Type B pancreatic cell (in vitro differentiated cells): ENCODE data around the gene KCNMB2. TPM values are rescaled to one million over a fixed set of nuclear protein-coding genes. Genes with fewer than 3 reads are reported as not detected.
A peak's percentile ranks its signal among the peaks of the same experiment; 100 is the strongest.

Source experiments
- DNase-seq: peaks from one replicate; pipeline ENCODE4 v3.0.0; 2021; ENCODE audit warnings: mixed read lengths; ENCODE audit not compliant: unreplicated experiment; ENCODE audit errors: extremely low spot score
- H3K27ac Mint-ChIP-seq: 2 replicates; pipeline ENCODE4 v1.8.0; 2021; ENCODE audit warnings: mild to moderate bottlenecking, mixed read lengths
- H3K27me3 Mint-ChIP-seq: 2 replicates; pipeline ENCODE4 v1.8.0; 2021; ENCODE audit warnings: mixed read lengths
- H3K36me3 Mint-ChIP-seq: 2 replicates; pipeline ENCODE4 v1.8.0; 2021; ENCODE audit warnings: mixed read lengths
- H3K4me1 Mint-ChIP-seq: one replicate; pipeline ENCODE4 v1.8.0; 2021; ENCODE audit warnings: mixed read lengths; ENCODE audit not compliant: unreplicated experiment
- H3K4me3 Mint-ChIP-seq: 2 replicates; pipeline ENCODE4 v1.8.0; 2021; ENCODE audit warnings: mild to moderate bottlenecking, mixed read lengths
- H3K9me3 Mint-ChIP-seq: 2 replicates; pipeline ENCODE4 v1.8.0; 2021; ENCODE audit warnings: mixed read lengths
- total RNA-seq: library from RNA; stranded (reverse); gene quantifications from 2 replicates; pipeline ENCODE4 v1.2.1, GENCODE V29; 2021; ENCODE audit warnings: low replicate concordance
- TF ChIP-seq, protein P1 (sequence below): fragments of 200-600 bp; sonication (generic); conservative IDR thresholded peaks from 2 replicates; pipeline ENCODE4 v1.5.0; 2021; ENCODE audit warnings: antibody characterized with exemption, mild to moderate bottlenecking

Gene KCNMB2
- total RNA-seq, 1 donor from 2014 or later, result 1.3 TPM

DNA sequence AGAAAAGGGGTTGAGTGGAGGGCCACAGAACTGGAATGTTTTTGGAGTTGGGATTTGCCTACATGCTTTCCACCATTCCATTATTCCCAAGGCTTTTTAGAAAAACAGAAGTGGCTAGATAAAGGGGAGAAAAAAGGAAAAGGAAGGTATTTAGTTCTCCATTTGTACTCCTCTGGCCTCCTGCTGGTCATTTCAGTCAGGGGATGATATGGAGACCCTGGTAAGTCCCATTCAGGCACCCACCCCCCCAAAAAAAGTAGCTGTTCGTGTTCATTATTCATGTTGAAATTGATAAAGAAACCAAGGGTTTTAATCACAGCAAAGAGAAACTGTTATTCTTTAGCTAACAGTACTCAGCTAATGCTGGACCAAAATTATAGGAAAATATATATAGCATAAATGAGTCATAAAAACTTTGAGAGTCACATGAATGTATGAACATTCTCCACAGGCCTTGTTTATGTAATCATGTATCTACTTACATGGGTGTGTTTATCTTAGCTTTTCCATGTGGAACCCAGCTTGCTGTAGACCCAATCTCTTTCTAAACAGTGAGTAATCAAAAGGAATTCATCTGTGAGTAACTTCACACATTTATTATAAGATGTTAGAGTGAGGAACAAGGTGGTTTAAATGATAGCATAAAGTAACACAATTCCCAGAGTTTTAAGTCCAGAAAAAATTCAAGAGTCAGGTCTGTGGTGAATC is 167.2 kb downstream of the KCNMB2 start:
- Mint-ChIP-seq H3K36me3 (no peaks in the 10 kb centered on the region), H3K4me3 (no peak overlapping the region), H3K27ac (no peak overlapping the region), H3K9me3 (peaks cover under 1% of the 10 kb centered on the region), H3K4me1 (peaks cover 11% of the 10 kb centered on the region), H3K27me3 (no peaks in the 10 kb centered on the region)
- TF ChIP-seq, protein P1, sequence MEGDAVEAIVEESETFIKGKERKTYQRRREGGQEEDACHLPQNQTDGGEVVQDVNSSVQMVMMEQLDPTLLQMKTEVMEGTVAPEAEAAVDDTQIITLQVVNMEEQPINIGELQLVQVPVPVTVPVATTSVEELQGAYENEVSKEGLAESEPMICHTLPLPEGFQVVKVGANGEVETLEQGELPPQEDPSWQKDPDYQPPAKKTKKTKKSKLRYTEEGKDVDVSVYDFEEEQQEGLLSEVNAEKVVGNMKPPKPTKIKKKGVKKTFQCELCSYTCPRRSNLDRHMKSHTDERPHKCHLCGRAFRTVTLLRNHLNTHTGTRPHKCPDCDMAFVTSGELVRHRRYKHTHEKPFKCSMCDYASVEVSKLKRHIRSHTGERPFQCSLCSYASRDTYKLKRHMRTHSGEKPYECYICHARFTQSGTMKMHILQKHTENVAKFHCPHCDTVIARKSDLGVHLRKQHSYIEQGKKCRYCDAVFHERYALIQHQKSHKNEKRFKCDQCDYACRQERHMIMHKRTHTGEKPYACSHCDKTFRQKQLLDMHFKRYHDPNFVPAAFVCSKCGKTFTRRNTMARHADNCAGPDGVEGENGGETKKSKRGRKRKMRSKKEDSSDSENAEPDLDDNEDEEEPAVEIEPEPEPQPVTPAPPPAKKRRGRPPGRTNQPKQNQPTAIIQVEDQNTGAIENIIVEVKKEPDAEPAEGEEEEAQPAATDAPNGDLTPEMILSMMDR, result peak; percentile 13
- DNase-seq, result no peak

DNA sequence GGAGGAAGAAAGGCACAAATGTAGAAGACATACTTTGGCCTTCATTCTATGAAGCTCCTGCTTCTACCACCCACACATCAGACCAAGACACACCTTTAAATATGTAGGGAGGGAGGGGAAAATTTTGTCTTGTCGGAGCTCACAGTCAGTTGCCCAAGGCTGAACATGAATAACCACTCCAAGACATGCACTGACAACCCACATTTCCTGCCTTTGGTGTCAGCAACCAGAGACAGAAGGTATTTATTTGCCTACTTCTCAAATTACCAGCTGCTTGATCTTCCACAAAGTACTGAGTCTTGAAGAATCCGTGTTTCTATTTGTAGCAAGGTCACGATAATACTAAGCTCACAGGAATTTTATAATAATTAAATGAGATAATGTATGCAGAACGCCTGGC is 169.7 kb downstream of the KCNMB2 start:
- Mint-ChIP-seq H3K27ac (peak overlapping the region; percentile 73), H3K4me3 (peak overlapping the region; percentile 9), H3K36me3 (no peaks in the 10 kb centered on the region), H3K4me1 (peaks cover 11% of the 10 kb centered on the region), H3K9me3 (no peaks in the 10 kb centered on the region), H3K27me3 (peaks cover 3% of the 10 kb centered on the region)
- TF ChIP-seq, protein P1, result no peak
- DNase-seq, result no peak

DNA sequence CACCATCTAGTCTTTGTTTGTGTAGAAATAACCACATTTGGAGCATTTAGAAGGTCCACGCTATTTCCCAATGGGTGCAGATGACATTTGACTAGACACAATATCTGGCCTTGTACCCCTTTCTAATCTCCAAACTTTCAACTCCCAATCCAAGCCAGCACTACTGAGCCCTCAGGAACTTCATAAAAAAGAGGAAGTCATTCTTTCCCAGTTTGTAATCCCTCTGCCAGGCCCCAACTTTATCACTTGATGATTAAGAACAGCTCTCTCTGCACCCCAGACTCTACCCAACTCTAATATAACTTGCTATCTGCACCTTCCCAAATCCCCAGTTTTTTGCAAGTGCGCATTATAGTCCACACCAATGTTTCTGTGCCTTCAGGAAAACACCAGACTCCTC is 170.2 kb downstream of the KCNMB2 start:
- H3K27me3 Mint-ChIP-seq, result peaks cover 3% of the 10 kb centered on the region
- TF ChIP-seq, protein P1, result no peak
- DNase-seq, result no peak
- peaks cover 11% of the 10 kb centered on the region for H3K4me1 Mint-ChIP-seq
- H3K36me3 Mint-ChIP-seq, result no peaks in the 10 kb centered on the region
- no peak overlapping the region for H3K27ac Mint-ChIP-seq
- H3K4me3 Mint-ChIP-seq, result peak overlapping the region; percentile 4
- H3K9me3 Mint-ChIP-seq, result no peaks in the 10 kb centered on the region

DNA sequence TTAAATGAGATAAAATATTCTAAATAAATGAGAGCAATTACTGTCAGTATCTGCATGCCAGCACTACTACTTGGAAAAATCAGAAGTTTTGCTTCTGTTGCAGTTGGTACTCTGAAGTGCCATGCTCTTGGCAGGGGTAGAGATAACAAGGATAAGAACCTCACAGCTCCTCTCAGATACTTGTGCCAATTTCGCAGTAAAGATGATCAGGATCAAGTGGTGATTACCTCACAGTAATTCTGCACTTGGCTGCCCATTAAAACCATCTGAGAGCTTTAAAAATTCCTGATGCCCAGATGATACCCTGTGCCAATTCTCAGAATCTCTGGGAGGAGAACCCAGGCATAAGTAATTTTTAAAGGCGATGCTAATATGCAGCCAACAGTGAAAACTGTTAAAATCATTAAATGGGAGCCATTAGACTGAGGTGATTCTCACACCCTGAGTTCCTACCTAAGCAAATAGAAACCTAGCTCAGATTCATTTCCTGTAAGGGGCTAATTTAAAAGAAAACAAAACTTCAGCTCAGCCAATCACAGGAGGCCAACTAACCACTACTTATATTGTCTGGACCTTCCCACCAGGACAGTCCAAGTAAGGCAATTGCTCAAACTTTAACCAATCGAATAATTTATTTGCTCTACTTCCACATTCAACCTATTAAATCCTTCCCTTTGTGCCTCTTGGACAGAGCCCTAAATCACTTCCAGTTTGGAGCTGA is 171.2 kb downstream of the KCNMB2 start:
- Mint-ChIP-seq H3K36me3 (no peaks in the 10 kb centered on the region), H3K9me3 (no peaks in the 10 kb centered on the region), H3K27ac (no peak overlapping the region), H3K4me3 (no peak overlapping the region), H3K27me3 (peaks cover 3% of the 10 kb centered on the region), H3K4me1 (peaks cover 11% of the 10 kb centered on the region)
- no peak for DNase-seq
- TF ChIP-seq, protein P1, result no peak

DNA sequence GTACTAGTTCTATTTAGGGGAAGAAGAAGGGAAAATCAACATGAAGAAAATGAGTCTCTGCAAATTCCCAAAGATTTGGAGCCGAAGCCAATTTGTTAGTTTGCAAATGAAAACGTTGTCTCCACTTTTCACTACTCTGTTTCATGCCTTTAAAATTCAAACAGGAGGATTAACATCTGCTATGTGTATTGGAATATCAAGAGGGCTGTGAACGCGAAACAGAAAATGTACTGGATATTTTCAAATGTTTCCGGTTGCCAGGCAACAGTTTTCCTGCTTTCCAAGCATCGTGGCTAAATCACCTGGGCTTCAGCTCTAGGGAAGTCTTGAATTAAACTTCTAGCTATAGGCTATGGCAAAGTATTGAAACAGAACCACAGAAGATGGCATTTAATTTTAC is 172.8 kb downstream of the KCNMB2 start:
- H3K9me3 Mint-ChIP-seq, result no peaks in the 10 kb centered on the region
- peaks cover 3% of the 10 kb centered on the region for H3K27me3 Mint-ChIP-seq
- TF ChIP-seq, protein P1, result no peak
- no peak for DNase-seq
- no peak overlapping the region for H3K27ac Mint-ChIP-seq
- peaks cover 15% of the 10 kb centered on the region for H3K4me1 Mint-ChIP-seq
- no peaks in the 10 kb centered on the region for H3K36me3 Mint-ChIP-seq
- no peak overlapping the region for H3K4me3 Mint-ChIP-seq
